Testis (tissue), 2 donors: ENCODE data around the gene EFEMP1.

Experiments
- POLR2A ChIP-seq: fragments of 450-650 bp; IDR thresholded peaks from one replicate; pipeline ENCODE4 v1.6.1; 2017; ENCODE audit warnings: antibody characterized with exemption, mild to moderate bottlenecking, moderate library complexity
- TF ChIP-seq, protein P1 (sequence below), 3 experiments: fragments of 450-650 bp in 2 of 3; fragments of 200-600 bp in 1 of 3; sonication (generic) in 1 of 3; IDR thresholded peaks; one replicate each; pipeline ENCODE4 v1.5.1; 2016 to 2019; ENCODE audit warnings: antibody characterized with exemption in 3 of 3, mild to moderate bottlenecking in 2 of 3, moderate library complexity in 1 of 3

DNA sequence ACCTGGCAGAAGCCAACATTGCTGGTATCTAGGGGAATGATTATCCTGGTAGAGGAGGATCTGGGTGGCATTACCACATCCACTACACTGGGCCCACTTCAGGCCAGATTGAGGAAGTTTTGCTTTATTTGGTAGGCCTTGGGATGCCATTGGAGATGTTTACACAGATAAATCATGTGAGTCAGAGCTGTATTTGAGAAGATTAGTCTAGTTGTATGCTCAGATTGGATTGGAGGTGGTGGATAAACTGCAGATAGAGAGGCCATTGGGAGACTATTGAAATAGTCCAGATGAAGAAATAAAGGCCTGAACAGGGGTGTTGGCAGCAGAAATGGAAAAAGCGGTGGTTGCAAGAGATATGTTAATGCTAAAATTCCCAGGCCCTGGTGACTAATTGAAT is 81.5 kb downstream of the EFEMP1 start:
- TF ChIP-seq, protein P1, sequence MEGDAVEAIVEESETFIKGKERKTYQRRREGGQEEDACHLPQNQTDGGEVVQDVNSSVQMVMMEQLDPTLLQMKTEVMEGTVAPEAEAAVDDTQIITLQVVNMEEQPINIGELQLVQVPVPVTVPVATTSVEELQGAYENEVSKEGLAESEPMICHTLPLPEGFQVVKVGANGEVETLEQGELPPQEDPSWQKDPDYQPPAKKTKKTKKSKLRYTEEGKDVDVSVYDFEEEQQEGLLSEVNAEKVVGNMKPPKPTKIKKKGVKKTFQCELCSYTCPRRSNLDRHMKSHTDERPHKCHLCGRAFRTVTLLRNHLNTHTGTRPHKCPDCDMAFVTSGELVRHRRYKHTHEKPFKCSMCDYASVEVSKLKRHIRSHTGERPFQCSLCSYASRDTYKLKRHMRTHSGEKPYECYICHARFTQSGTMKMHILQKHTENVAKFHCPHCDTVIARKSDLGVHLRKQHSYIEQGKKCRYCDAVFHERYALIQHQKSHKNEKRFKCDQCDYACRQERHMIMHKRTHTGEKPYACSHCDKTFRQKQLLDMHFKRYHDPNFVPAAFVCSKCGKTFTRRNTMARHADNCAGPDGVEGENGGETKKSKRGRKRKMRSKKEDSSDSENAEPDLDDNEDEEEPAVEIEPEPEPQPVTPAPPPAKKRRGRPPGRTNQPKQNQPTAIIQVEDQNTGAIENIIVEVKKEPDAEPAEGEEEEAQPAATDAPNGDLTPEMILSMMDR (IDR thresholded peaks at IDR 0.05) = no peak
- no peak for TF ChIP-seq POLR2A
